PC-9 (cell line): Measurements from ENCODE around the gene MCTP2. TPM values are rescaled to one million over a fixed set of nuclear protein-coding genes. Genes with fewer than 3 reads are reported as not detected.

Source experiments
- BruUV-seq: library from RNA; stranded (reverse); fragments of 400-500 nt; replicated peaks from 2 replicates; lab custom pipeline; 2021; lab: Mats Ljungman, UMichigan
- CTCF ChIA-PET: fragments of 300-600 bp; sonication (Branson Sonifier 250); formaldehyde crosslinking; loops from one replicate; lab custom pipeline; 2022; ENCODE audit warnings: antibody characterized with exemption; lab: Charles Lee
- POLR2A ChIA-PET: fragments of 300-600 bp; sonication (Branson Sonifier 250); formaldehyde crosslinking; loops from one replicate; lab custom pipeline; 2022; ENCODE audit warnings: antibody characterized with exemption; ENCODE audit not compliant: unreplicated experiment; lab: Charles Lee
- DNase-seq, 2 experiments: peaks; one replicate each; pipeline versions ENCODE4 v3.0.0 to v3.0.0-alpha.2; 2015 to 2022; ENCODE audit warnings: mixed read lengths in 1 of 2
- H2AFZ ChIP-seq: fragments of 200-600 bp; sonication (generic); 2 replicates; pipeline ENCODE4 v1.8.1; 2017; ENCODE audit warnings: antibody characterized with exemption
- H3F3A ChIP-seq: fragments of 200-600 bp; sonication (generic); 2 replicates; pipeline ENCODE4 v1.8.1; 2017; ENCODE audit warnings: antibody characterized with exemption, mild to moderate bottlenecking, low read depth; ENCODE audit not compliant: insufficient read depth
- H3K27ac ChIP-seq: fragments of 200-600 bp; sonication (generic); 2 replicates; pipeline ENCODE4 v1.6.1; 2016; ENCODE audit warnings: mixed run types
- H3K27me3 ChIP-seq: fragments of 200-600 bp; sonication (generic); 2 replicates; pipeline ENCODE4 v1.6.1; 2016; ENCODE audit warnings: low read depth, mixed run types; ENCODE audit not compliant: insufficient read depth
- H3K36me3 ChIP-seq: fragments of 200-600 bp; sonication (generic); 2 replicates; pipeline ENCODE4 v1.6.1; 2016; ENCODE audit warnings: low read depth, mixed run types
- H3K4me1 ChIP-seq: fragments of 200-600 bp; sonication (generic); replicated peaks from 2 replicates; pipeline ENCODE4 v1.6.1; 2016; ENCODE audit warnings: mixed run types; ENCODE audit not compliant: insufficient read depth
- H3K4me2 ChIP-seq: fragments of 200-600 bp; sonication (generic); 2 replicates; pipeline ENCODE4 v1.6.1; 2017; ENCODE audit warnings: mixed run types
- H3K4me3 ChIP-seq: fragments of 200-600 bp; sonication (generic); 2 replicates; pipeline ENCODE4 v1.6.1; 2016; ENCODE audit warnings: mixed run types
- H3K79me2 ChIP-seq: fragments of 200-600 bp; sonication (generic); 2 replicates; pipeline ENCODE4 v1.6.1; 2017; ENCODE audit warnings: low read depth, mixed run types
- H3K9me2 ChIP-seq: fragments of 200-600 bp; sonication (generic); 2 replicates; pipeline ENCODE4 v1.8.1; 2017; ENCODE audit warnings: mild to moderate bottlenecking; ENCODE audit not compliant: insufficient read depth
- H3K9me3 ChIP-seq: fragments of 200-600 bp; sonication (generic); 2 replicates; pipeline ENCODE4 v1.8.1; 2016; ENCODE audit warnings: low read depth; ENCODE audit not compliant: insufficient read depth
- H4K20me1 ChIP-seq: fragments of 200-600 bp; sonication (generic); 2 replicates; pipeline ENCODE4 v1.8.1; 2017; ENCODE audit not compliant: insufficient read depth
- EZH2 ChIP-seq: fragments of 200-600 bp; sonication (generic); IDR thresholded peaks from 2 replicates; pipeline ENCODE4 v1.8.0; 2017; ENCODE audit warnings: antibody characterized with exemption, low read depth
- intact Hi-C: fragments of 100-400 bp; cut with micrococcal nuclease; formaldehyde crosslinking; loops from one replicate; pipeline ENCODE4 v1.10.0; 2022; ENCODE audit not compliant: unreplicated experiment
- total RNA-seq: library from RNA; stranded (reverse); gene quantifications from 2 replicates; pipeline ENCODE4 v1.2.3, GENCODE V29; 2021
- TF ChIP-seq, protein P1 (sequence below): fragments of 200-600 bp; sonication (generic); conservative IDR thresholded peaks from 2 replicates; pipeline ENCODE4 v1.6.1; 2017; ENCODE audit warnings: mixed run types, antibody characterized with exemption, mild to moderate bottlenecking, moderate library complexity

The MCTP2 gene
- total RNA-seq, 1 experiment from 2014 or later, result 5.7 TPM

GRCh38 chr15:94446441-94446840, 215.1 kb downstream of the MCTP2 start:
- Histone ChIP-seq H3K4me2 (no peak overlapping the region), H3K4me1 (no peaks in the 10 kb centered on the region), H3K27ac (no peak overlapping the region), H3F3A (no peaks in the 10 kb centered on the region), H3K9me3 (no peaks in the 10 kb centered on the region), H4K20me1 (no peaks in the 10 kb centered on the region), H3K4me3 (no peak overlapping the region), H3K27me3 (no peaks in the 10 kb centered on the region), H3K9me2 (no peaks in the 10 kb centered on the region), H2AFZ (no peak overlapping the region), H3K36me3 (no peaks in the 10 kb centered on the region), H3K79me2 (no peaks in the 10 kb centered on the region)
- BruUV-seq, result no TSS peak
- CTCF ChIA-PET, result no interaction called here
- POLR2A ChIA-PET, result no interaction called here
- no peak for TF ChIP-seq EZH2
- TF ChIP-seq, protein P1, sequence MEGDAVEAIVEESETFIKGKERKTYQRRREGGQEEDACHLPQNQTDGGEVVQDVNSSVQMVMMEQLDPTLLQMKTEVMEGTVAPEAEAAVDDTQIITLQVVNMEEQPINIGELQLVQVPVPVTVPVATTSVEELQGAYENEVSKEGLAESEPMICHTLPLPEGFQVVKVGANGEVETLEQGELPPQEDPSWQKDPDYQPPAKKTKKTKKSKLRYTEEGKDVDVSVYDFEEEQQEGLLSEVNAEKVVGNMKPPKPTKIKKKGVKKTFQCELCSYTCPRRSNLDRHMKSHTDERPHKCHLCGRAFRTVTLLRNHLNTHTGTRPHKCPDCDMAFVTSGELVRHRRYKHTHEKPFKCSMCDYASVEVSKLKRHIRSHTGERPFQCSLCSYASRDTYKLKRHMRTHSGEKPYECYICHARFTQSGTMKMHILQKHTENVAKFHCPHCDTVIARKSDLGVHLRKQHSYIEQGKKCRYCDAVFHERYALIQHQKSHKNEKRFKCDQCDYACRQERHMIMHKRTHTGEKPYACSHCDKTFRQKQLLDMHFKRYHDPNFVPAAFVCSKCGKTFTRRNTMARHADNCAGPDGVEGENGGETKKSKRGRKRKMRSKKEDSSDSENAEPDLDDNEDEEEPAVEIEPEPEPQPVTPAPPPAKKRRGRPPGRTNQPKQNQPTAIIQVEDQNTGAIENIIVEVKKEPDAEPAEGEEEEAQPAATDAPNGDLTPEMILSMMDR, result no peak
- intact Hi-C loops, result no loop called here
- DNase-seq, result no peak

DNA sequence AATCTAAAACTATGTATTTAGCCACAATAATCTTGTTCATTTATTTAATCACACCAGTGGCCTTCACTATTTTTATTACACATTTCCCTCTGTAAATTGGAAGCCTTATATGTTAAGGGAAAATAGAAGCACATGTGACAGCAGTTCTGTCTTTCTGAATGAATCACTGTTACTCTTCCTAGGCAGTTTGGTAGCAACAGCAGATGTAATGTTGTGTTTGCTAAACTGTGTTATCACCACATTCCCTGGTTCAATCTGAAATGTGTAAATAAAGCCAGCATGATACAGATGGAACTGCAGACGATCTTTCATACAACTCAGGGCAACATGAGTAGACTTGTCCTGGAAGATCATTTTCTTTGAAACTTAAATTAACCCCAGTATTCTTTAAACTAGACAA, 220.1 kb downstream of the MCTP2 start:
- DNase-seq, result no peak
- Histone ChIP-seq H3K27me3 (no peaks in the 10 kb centered on the region), H3K36me3 (no peaks in the 10 kb centered on the region), H3K4me2 (no peak overlapping the region), H3K9me2 (no peaks in the 10 kb centered on the region), H3K79me2 (no peaks in the 10 kb centered on the region), H3K4me3 (no peak overlapping the region), H3K27ac (no peak overlapping the region), H2AFZ (no peak overlapping the region), H4K20me1 (no peaks in the 10 kb centered on the region), H3F3A (no peaks in the 10 kb centered on the region), H3K9me3 (no peaks in the 10 kb centered on the region; the same call in 1 of the 2 replicates), H3K4me1 (no peaks in the 10 kb centered on the region)
- ChIA-PET POLR2A (no interaction called here), CTCF (no interaction called here)
- intact Hi-C loops, result no loop called here
- BruUV-seq, result no TSS peak
- TF ChIP-seq EZH2, result no peak
- TF ChIP-seq, protein P1, result no peak

GRCh38 chr15:94453227-94453988, 222.0 kb downstream of the MCTP2 start:
- Histone ChIP-seq H3K79me2 (no peaks in the 10 kb centered on the region), H3K4me2 (no peak overlapping the region), H3K27me3 (no peaks in the 10 kb centered on the region), H3K9me2 (no peaks in the 10 kb centered on the region), H3F3A (no peaks in the 10 kb centered on the region), H3K4me1 (no peaks in the 10 kb centered on the region), H2AFZ (no peak overlapping the region), H4K20me1 (no peaks in the 10 kb centered on the region), H3K9me3 (no peaks in the 10 kb centered on the region; the same call in 1 of the 2 replicates), H3K36me3 (no peaks in the 10 kb centered on the region), H3K27ac (no peak overlapping the region), H3K4me3 (no peak overlapping the region)
- ChIA-PET CTCF (no interaction called here), POLR2A (no interaction called here)
- intact Hi-C loops, result no loop called here
- TF ChIP-seq, protein P1, result no peak
- TF ChIP-seq EZH2, result no peak
- DNase-seq, result no peak
- no TSS peak for BruUV-seq
